Superior temporal gyrus (tissue), 1 donor: ENCODE results near the gene AP5Z1.

Experiments used
- DNase-seq: peaks from one replicate; pipeline ENCODE4 v3.0.0-alpha.2; 2016; ENCODE audit errors: extremely low spot score

AP5Z1 gene

GRCh38 chr7:4766666-4767519, 8.5 kb upstream of the AP5Z1 start:
- DNase-seq, result no peak

- DNase-seq, result no peak
Measured at GRCh38 chr7:4768597-4769569, 6.5 kb upstream of the AP5Z1 start.

GRCh38 chr7:4769761-4770160, 5.7 kb upstream of the AP5Z1 start:
- no peak for DNase-seq

- no peak for DNase-seq
Measured at GRCh38 chr7:4770886-4771285, 4.5 kb upstream of the AP5Z1 start.

- no peak for DNase-seq
Measured at GRCh38 chr7:4771737-4772136, 3.7 kb upstream of the AP5Z1 start.

- no peak for DNase-seq
Measured at GRCh38 chr7:4772306-4772705, 3.1 kb upstream of the AP5Z1 start.

GRCh38 chr7:4774007-4774406, 1.4 kb upstream of the AP5Z1 start:
- DNase-seq, result no peak

- DNase-seq, result no peak
Measured at GRCh38 chr7:4774658-4775249, 669 bp upstream of the AP5Z1 start.

GRCh38 chr7:4775848-4776623, 613 bp downstream of the AP5Z1 start:
- DNase-seq, result no peak

GRCh38 chr7:4779118-4779517, 3.7 kb downstream of the AP5Z1 start:
- no peak for DNase-seq

- DNase-seq, result no peak
Measured at GRCh38 chr7:4781366-4782069, 6.1 kb downstream of the AP5Z1 start.

- no peak for DNase-seq
Measured at GRCh38 chr7:4782333-4783291, 7.2 kb downstream of the AP5Z1 start.

- DNase-seq, result no peak
Measured at GRCh38 chr7:4783292-4783652, 7.8 kb downstream of the AP5Z1 start.

GRCh38 chr7:4783762-4784351, 8.4 kb downstream of the AP5Z1 start:
- DNase-seq, result no peak

GRCh38 chr7:4784799-4785198, 9.4 kb downstream of the AP5Z1 start:
- no peak for DNase-seq

- DNase-seq, result no peak
Measured at GRCh38 chr7:4785371-4785770, 9.9 kb downstream of the AP5Z1 start.

GRCh38 chr7:4786015-4786414, 10.6 kb downstream of the AP5Z1 start:
- no peak for DNase-seq

- DNase-seq, result no peak
Measured at GRCh38 chr7:4787541-4787940, 12.1 kb downstream of the AP5Z1 start.

GRCh38 chr7:4787947-4788626, 12.7 kb downstream of the AP5Z1 start:
- DNase-seq, result no peak
